ENCODE results near the gene SPO11.

DNA sequence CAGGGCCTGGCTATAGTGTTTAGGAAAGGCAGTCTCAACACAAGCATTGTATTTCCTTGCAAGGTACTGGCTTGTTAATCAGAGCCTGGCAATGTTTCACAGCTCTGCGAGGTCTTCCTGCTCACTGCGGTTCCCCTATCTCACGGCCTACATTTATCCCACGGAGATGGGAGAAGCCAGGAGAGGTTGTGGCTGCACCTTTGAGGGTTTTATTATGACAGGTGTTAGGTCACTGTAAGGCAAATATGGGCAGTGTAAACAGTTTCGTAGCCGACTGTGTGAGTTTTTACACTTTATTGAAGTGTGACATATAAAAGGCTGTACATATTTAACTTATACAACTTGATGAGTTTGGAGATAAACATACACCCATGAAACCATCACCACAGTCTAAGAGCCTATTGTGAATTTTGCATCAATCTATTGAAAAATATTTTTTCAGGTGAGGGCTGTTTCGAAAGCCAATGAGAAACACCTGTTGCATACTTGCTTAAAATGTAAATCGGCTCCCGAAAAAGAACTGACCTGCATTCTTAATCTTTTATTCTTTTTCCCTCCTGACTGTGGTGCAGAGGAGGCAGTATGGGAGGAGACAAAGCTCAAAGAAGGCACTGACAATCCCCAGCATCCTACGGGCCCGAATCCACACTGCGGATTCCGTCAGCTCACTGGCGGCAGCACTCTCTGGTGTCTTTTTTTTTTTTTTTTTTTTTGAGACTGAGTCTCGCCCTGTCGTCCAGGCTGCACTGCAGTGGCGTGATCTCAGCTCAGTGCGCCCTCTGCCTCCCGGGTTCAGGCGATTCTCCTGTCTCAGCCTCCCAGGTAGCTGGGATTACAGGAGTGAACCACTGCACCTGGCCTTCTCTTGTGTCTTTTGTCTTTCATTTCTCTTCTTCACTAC is 54.1 kb downstream of the SPO11 start:
- no peak for TF ChIP-seq POLR2A (IDR thresholded peaks at IDR 0.05)
- TF ChIP-seq, protein P1, sequence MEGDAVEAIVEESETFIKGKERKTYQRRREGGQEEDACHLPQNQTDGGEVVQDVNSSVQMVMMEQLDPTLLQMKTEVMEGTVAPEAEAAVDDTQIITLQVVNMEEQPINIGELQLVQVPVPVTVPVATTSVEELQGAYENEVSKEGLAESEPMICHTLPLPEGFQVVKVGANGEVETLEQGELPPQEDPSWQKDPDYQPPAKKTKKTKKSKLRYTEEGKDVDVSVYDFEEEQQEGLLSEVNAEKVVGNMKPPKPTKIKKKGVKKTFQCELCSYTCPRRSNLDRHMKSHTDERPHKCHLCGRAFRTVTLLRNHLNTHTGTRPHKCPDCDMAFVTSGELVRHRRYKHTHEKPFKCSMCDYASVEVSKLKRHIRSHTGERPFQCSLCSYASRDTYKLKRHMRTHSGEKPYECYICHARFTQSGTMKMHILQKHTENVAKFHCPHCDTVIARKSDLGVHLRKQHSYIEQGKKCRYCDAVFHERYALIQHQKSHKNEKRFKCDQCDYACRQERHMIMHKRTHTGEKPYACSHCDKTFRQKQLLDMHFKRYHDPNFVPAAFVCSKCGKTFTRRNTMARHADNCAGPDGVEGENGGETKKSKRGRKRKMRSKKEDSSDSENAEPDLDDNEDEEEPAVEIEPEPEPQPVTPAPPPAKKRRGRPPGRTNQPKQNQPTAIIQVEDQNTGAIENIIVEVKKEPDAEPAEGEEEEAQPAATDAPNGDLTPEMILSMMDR (IDR thresholded peaks at IDR 0.05): no peak

Measured in testis (tissue), 2 donors.